GM21447 (cell line): Measurements from ENCODE around the gene SPTBN5.

Experiments used
- ATAC-seq: cut with Tn5 transposase; IDR thresholded peaks from one replicate; pipeline ENCODE4 v1.9.1; 2021; ENCODE audit not compliant: unreplicated experiment

The SPTBN5 gene

DNA sequence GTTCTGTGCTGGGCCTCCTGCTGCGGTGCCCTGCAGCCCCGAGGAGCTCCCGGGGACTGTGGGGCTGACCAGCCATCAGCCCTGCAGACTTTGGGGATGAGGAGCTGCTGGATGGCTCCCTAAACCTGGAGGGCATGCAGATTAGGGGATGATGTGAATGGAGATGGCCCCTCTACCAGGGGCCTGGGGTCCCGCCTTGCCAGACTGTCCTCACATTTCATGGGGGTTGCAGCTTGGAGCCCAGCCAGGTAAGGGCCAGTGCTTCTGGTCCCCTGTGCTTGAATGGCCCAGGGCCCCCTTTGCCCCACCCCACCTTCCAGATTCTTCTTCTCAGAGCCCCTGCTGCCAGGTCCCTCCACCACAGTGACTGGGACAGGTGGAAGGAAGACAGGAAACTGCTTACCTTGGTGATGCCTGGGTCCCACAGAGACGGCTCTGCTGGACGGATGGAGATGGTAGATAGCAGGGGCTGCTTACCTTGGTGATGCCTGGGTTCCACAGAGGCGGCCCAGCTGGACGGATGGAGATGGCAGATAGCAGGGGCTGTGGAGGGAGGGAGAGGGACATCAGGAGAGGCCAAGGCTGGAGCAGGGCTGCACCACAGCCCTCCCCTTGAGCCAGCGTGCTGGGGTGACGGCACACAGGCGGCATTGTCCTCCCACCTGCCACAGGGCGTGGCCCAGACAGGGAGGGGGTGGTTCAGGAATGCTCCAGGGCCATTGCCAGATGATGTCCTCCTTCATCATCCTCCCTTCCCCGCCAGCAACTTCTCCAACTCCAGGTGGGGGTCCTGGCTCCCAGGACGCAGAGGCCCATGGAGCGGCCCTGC lies at the start of gene SPTBN5:
Gene SPTBN5, minus strand, starts transcription at position 632 of the 829 bp plus-strand sequence. Its CDS starts 556 bp downstream, at position 76.
- no peak for ATAC-seq

DNA sequence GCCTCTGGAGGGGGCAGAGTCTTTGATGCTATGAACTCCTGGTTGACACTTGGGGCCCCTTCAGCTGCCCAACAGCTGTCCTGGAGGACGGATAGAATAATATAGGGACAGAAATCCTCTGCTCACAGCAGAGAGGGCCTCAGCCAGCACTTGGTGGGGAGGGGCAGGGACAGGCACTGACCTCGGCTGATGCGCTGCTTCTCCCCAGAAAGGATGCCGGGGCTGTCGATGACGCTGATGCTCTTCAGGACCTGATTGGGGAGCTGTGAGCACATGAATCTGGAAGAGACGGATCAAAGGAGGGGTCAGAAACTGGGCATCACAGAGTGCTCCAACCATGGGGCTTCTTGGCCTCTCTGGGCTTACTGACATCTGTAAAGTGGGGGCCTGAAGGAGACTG lies 49.0 kb upstream of the SPTBN5 start:
- no peak for ATAC-seq

DNA sequence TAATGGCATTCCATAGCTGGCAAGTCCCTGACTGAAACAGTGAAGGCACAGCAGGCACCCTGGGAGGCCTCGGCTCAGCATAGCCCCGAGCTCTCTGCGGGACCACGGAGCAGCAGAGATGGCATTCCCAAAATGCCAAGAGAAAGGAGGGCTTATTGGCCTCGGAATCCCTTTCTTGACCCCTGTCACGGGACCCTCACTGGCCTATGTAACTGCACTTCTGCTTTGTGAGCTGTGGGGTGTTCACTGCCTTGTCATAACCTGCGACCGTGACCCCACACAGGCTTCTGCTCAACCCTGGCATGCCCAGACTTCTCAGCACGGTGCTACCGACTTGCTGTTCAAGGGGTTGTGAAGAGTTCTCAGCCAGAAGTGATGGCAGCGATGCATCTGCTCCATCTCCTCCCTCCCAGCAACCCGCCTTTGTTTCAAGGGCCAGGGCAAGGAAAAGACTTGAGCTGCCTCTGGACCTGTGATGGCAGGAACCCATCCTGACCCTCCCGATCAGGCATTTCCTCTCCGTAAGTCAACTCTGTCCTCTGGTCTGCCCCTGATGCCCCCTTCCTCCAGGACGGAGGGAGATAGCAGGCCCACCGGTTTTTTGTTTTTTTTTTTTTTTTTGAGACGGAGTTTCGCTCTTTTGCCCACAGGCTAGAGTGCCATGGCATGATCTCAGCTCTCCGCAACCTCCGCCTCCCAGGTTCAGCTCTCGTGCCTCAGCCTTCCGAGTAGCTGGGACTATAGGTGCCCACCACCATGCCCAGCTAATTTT lies 48.0 kb upstream of the SPTBN5 start:
- no peak for ATAC-seq

DNA sequence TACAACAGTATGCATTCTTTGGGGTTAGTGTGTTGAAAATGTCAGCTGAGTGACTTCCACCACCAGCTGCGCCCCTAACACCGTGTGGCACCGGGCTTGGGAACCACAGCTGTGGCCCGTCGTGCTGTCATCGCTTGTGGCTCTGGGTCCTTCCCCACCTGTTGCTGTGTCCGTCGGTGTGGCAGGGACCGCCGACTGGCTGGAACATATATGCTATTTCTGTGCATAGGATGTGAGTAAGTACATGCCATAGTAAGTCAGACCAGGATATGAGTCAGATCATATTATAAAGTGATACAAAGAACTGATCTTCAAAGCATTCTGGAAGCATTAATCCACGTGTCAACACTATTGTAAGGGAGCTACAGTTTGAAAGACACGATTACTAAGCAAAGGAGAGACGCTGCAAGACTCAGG lies 46.6 kb upstream of the SPTBN5 start:
- no peak for ATAC-seq

DNA sequence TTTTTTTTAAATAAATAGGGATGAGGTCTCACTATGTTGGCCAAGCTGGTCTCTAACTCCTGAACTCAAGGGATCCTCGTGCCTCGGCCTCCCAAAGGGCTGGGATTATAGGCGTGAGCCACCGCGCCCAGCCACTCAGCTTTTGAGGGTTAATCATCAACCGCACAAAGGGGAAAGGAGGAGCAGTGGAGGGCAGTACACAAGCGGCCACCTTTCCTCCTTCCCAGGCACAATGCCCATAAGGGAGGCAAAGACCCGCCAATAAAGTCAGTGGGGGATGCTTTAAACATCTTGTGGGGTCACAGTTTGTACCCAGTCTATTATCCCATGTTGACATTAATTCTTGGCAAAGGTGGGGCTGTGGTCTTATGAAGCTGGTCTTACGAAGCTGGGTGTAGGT lies 46.1 kb upstream of the SPTBN5 start:
- no peak for ATAC-seq

DNA sequence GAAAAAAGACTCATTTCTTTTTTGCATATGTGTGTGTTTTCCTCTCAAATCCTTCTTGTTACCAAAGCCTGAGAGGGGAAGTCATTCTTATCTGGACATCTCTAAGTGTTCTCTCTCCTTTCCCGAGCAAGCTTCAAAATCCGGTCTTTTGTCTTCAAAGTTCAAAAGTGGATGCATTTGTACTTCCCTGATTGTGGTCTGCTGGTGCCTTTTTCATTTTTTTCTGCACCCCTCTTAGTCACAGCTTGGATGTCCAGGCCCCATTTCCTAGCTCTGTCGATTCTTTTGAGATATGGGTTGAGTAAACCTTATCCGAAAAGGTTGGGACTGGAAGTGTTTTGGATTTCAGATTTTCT lies 43.7 kb upstream of the SPTBN5 start:
- ATAC-seq, result no peak

DNA sequence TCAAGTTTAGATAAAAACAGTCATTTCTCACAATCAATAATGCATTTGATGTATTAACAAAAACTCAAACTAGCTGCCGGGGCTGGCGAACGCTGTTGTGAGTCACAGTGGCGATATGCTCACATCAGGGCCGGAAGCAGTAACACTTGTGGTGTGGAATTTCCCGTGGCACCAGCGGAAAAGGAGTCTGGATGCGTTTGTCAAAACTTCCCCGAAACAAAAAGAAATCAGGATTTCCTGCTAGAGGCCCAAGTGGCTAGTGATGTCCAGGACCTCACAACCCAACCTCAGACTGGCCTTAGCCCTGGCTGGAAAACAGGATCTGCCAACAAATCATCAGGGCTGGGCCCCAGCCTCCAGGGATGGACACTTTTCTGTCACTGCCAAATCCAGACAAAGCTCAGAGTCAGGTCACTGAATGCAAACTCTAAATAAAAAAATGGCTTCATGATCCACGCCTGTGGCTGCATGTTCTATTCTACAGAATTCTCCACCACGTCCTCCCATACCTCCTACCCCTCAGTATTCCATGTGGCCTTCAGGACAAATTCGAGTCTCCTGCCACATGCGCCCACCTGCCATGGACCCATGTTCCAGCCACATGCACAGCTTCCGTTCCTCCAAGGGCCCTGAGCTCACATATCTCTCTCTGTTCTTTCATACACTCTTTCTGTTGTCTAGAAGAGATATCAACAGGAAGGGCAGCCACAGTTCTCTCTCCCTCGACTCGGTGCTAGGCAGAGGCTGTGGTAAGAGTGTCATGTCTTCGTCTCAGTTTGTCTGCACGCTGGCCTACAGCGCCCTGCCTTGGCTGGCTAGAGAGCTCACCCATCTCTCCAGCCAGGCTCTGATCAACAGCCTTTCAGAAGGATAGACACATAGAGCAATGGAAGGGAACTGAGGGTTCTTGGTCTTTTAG lies 43.1 kb upstream of the SPTBN5 start:
- ATAC-seq, result no peak

DNA sequence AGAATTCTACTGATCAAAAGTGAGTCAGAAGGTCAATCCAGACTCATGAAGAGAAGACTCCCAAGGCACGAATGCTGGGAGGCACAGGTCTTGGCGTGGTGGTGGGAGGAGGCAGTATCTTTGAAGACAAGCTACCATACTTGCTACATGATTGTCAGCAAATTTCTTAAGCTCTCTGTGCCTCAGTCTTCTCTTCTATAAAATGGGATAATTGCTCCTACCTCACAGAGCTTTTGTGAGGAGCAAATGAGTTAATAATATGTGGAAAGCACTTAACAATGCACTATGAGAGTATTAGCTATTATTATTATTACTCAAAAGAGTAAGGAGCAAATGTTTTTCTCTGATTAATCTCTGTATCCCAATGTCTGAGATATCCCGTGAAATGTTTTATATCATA lies 42.3 kb upstream of the SPTBN5 start:
- ATAC-seq, result no peak

DNA sequence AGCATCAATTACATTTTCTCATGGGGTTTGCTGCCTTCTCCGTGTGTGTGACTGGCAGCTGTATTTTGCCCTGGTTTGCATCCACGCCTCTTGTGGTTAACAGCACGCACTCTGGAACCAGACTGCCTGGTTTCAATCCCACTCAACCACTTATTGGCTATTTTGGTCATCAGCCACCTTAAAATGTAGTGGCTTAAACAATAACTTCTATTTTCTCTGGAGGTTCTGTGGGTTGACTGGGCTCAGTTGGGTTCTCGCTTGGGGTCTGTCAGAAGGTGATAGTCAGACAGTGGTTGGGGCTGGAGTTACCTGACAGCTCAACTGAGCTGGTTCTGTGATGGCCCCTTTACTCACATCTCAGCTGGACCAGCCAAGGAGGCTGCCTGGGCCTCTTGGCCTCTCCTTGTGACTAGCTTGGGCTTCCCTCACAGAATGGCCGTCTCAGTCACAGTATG lies 41.7 kb upstream of the SPTBN5 start:
- ATAC-seq, result no peak

DNA sequence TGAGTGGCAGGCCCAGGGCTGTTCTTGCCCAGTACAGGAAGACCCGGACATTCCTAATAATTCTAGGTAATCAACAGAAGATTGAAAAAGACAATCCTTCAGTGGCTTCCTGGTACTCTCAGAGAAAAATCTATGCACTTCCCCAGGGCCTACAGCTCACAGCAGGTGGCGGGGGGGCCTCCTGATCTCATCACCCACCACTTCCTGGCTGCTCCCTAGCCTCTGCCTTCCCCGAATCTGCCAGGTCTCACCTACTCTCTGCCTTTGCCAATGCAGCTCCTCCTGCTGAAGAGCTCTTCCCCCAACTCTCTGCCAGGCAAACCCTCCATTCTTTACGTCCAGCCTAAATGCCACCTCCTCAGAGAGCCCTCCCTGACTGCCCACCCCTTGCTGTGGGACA lies 41.0 kb upstream of the SPTBN5 start:
- ATAC-seq, result peak; percentile 47

DNA sequence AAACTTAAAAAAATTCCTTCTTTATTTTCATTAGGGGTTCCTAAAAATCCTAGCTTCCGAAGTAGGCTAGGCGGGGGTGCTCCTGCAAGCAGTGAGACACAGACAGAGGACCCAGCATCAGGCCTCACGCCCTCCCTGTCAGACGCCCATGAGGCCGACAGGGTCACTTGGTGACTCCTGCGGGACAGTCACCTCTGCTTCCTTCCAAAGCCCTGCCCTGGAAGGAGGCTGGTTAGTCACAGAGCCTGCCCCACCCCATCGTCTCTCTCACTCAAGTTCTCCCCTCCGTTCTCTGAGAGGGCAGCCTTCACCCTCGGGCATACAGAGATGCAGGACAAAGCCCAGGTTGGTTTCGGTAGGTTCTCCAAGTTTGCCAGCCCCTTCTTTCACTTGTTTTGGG lies 39.9 kb upstream of the SPTBN5 start:
- ATAC-seq, result no peak

DNA sequence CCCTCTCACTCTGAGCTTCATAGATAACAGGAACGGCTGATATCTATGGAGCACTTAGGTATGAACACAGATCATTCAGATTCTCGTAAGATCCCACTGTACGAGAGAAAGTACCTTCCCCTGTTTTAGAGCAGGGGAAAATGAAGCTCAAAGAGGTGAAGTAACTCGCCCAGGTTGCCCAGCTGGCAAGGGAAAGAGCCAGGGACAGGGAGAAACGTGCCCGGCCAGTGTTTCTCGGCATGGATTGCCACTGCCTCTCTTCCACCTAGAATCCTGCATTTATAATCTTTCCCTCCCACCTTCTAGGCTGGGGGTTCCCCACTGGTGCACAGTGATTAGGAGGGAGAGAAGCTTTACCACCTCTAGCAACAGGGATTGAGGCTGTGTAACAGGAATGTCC lies 39.5 kb upstream of the SPTBN5 start:
- ATAC-seq, result no peak

DNA sequence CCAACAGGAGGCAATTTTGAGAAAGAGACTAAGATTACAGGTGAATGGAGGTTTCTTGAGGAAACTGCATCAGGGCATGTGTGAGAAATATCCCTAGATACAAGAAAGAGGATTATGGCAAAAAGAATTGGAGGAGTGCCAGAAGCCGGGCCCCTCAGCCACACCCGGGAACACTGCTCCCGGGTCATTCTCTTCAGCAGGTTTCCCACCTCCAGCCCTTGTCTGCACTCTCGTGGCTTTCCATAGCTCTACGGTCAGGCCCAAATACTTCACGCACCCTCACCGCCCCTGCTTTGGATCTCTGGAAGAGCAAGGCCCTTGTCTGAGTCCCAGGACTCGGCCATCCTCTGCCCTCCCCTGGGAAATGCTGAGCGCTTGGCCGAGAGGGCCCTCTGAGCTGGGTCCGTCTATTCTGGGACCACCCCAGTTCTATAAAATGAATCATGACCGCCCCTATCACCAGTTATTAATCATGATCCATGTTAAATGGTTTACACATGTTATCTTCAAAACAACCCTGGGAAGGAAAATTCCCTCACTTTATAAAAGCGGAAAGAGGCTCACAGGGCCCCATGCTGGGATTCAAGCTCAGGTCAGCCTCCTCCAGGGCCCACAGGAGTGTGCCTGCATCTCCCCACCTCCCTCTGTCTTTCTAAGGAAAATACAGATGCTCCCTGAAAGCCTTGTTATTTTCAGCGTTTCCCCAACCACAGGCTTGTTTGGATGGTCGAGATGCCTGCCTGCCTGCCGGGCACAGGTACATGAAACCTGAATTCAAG lies 38.8 kb upstream of the SPTBN5 start:
- no peak for ATAC-seq

DNA sequence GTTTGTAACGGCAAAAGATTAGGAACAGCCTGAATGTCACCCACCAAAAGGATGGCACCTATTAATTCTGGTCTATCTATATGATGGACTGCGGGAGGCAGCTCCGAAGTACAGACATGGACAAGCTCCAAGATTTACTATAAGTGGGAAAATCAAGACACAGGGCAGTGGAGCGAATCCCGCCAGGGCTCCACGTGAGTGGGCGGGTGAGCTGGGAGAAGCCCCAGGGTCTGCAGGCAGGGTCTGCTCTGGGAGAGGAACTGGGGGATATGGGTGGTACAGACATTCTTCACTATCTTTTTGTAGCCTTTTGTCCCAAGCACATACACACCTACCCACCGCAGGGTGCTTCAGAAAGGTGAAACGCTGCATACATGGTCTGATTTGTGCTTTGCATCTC lies 38.2 kb upstream of the SPTBN5 start:
- ATAC-seq, result no peak

DNA sequence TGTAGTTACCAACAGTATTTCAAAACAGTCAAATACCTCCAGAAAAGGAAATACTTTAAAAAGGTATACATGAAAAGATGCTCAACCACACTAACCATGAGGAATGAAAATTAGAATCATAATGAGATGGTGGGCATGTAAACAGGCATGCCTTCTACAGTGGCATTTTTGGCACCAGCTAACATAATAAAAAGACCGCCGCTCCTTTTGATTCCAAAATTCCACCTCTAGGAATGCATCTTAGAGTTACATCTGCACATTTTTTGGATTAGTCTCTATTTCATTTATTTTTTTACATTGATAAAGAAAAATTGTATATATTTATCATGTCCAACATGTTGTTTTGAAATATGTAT lies 37.0 kb upstream of the SPTBN5 start:
- no peak for ATAC-seq

DNA sequence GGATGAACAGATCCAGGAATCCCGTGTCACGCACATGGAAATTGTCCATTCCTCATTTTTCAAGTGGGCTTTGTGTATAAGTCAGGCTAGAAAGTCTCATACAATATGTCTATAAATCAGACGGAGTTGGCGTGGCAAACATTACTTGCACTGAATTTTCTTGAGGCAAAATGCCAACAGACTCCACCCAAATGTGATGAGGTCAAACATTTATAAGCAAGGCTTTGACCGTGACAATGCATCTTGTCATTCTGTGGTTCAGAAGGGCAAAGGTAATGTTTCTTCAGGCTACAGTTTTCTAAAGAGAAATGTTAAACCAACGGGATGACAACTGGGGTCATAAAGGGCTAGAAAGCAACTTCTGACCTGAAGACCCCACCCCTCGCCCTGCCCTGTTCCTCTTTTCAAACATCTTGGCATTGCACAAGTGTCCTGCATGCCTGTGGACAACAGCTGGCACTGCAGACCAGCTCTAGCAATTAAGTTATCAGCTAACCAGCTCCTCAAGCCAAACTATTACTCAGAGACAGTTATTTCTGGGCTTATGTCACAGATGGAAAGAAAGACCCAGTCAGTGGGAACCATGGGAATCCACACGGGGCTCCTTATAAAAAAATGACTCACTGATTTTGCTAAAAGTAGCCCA lies 36.5 kb upstream of the SPTBN5 start:
- no peak for ATAC-seq

DNA sequence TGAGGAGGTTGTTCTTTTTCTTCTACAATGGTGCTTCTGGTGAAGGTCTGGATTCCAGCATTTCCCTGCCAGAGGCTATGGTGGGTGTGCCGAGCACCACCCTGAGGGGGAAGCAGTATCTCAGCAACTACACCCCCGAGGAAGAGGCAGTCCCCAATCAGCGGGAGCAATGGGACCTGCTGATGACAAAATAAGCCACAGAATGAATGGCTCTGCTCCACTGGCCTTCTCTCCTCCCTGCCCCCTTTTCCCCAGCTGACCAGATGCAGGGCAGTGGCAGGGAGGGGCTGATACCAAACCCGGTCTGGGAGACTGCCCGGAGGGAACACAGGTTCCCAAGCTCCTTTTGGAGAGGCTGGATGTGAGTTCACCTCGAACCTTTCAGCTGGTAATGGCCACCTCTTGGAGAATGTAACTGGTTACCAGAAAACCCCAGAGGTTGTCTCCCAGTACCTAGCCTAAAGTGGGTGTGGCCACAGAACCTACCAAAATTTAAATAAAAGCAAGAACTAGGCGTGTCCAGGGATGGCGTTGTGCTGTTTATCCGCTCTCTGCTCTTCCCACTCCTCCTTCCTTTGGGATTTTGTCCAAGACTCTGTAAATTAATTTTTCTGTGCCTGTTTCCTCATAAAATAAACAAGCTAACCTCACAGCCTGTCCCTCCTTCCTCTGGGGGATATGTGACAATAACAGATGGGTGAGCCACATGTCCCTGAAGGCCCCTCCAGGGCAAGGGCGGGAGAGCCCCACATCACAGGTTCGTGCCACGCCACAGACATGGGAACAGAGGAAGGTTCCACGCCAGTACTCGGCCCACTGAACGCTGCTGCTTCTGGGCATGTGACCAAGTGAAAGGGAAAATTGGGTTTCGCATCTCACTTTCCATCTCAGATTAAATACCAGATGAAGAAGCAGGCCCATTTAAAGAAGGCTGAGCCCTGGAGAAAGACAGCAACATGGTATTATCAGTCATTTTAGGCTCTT lies 35.1 kb upstream of the SPTBN5 start:
- ATAC-seq, result peak; percentile 75

DNA sequence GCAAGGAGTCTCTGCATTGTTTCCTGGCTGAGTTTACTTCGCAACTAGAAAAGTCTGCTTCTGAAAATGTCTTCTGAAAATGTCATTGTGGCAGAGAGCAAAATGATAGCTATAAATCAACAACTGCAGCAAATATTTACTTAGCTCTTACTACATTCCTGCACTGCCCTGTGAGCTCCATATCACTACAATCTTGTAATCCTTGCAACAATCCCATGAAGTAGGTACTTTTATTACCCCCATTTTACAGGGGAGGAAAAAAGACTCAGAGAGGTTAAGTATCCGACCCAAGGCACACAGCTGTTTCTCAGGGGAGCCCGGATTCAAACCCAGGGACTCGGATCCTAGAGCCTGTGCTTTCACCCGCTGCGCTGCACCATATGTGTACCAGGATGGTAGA lies 34.2 kb upstream of the SPTBN5 start:
- no peak for ATAC-seq

DNA sequence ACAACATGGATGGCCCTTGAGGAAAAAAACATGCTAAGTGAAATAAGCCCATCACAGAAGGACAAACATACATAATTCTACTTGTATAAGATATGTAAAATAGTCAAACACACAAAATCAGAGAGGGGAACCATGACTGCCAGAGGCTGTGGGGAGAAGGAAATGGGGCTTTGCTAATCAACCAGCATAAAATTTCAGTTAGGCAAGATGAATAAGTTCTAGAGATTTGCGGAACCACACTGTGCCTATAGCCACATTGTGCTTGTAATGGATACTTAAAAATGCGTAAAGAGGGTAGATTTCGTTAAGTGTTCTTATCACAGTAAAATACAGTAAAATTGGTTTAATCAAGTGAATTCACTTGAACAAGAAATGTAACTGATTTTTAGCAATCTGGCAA lies 33.7 kb upstream of the SPTBN5 start:
- ATAC-seq, result no peak
